HL-60 (cell line): ENCODE data around the gene TUBB.

Experiments used
- CTCF ChIP-seq: IDR thresholded peaks from one replicate; pipeline ENCODE4 v1.5.1; 2011; ENCODE audit warnings: low read length, control low read depth, inconsistent platforms; ENCODE audit not compliant: insufficient read depth
- POLR2AphosphoS5 ChIP-seq: IDR thresholded peaks from 2 replicates; pipeline ENCODE4 v1.6.1; 2012; ENCODE audit warnings: low read depth
- REST ChIP-seq: IDR thresholded peaks from 2 replicates; pipeline ENCODE4 v1.6.1; 2012; ENCODE audit warnings: low read depth; ENCODE audit not compliant: insufficient replicate concordance
- SPI1 ChIP-seq: IDR thresholded peaks from 2 replicates; pipeline ENCODE4 v1.6.1; 2012; ENCODE audit warnings: low read depth, mild to moderate bottlenecking, borderline replicate concordance

- TF ChIP-seq POLR2AphosphoS5 = no peak
- no peak for TF ChIP-seq SPI1
- no peak for TF ChIP-seq CTCF
- no peak for TF ChIP-seq REST
Measured at GRCh38 chr6:30774701-30775100, 54.5 kb downstream of the TUBB start.
